ENCODE measurements around the gene AFAP1L1.

The AFAP1L1 gene

DNA sequence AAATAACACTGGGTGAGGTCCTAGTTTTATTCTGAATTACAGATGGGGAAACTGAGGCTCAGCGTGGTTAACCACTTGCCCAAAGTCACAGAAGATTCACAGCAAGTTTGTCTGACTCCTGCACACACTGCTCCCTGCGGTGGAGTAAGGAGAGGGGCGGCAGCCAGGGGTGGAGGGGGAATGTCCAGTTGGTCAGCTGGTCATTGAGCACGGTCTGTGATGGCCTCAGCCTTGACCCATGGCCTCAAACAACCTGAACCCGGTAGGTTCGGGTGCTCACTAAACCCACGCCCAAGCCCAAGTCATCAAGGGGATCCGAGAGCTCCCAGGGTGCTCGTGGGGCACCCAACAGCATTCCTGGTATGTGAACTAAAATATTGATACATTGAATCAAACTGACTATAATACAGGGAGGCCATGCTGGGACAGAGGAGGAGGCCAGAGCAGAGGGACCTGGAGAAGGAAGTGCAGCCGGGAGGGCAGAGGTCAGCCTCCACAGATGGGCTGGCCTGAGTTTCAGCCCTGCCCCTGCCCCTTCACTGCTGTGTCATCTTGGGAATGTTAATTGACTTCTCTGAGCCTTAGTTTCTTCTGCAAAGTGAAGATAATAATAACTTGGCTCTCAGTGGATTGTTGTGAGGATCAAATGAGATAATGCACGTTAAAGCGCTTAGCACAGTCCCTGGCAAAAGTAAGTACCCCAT, 111.0 kb downstream of the AFAP1L1 start:
- ATAC-seq: no peak
- TF ChIP-seq ESRRG (CRISPR knock-in tag; IDR thresholded peaks at IDR 0.05) (no peak), GLIS3 (CRISPR knock-in tag; IDR thresholded peaks at IDR 0.05) (no peak), OSR1 (CRISPR knock-in tag; IDR thresholded peaks at IDR 0.05) (no peak), RARB (CRISPR knock-in tag; IDR thresholded peaks at IDR 0.05) (no peak), ZNF70 (CRISPR knock-in tag; IDR thresholded peaks at IDR 0.05) (no peak), TOX (CRISPR knock-in tag; IDR thresholded peaks at IDR 0.05; ENCODE audit: borderline replicate concordance) (no peak), TCF4 (CRISPR knock-in tag; IDR thresholded peaks at IDR 0.05; ENCODE audit: borderline replicate concordance) (no peak), CSRNP3 (CRISPR knock-in tag; IDR thresholded peaks at IDR 0.05) (no peak), ZC3H10 (CRISPR knock-in tag; IDR thresholded peaks at IDR 0.05) (no peak), ZNF8 (CRISPR knock-in tag; IDR thresholded peaks at IDR 0.05) (no peak), PPARA (CRISPR knock-in tag; IDR thresholded peaks at IDR 0.05; ENCODE audit: borderline replicate concordance) (no peak), ZFP3 (CRISPR knock-in tag; IDR thresholded peaks at IDR 0.05) (no peak), SNAI2 (CRISPR knock-in tag; IDR thresholded peaks at IDR 0.05) (no peak), POU6F1 (CRISPR knock-in tag; IDR thresholded peaks at IDR 0.05; ENCODE audit: borderline replicate concordance, low read depth) (no peak), ISL1 (CRISPR knock-in tag; IDR thresholded peaks at IDR 0.05) (no peak), ZNF565 (CRISPR knock-in tag; conservative IDR thresholded peaks at IDR 0.05; ENCODE audit: low read depth) (no peak)
- TF ChIP-seq, protein P1, sequence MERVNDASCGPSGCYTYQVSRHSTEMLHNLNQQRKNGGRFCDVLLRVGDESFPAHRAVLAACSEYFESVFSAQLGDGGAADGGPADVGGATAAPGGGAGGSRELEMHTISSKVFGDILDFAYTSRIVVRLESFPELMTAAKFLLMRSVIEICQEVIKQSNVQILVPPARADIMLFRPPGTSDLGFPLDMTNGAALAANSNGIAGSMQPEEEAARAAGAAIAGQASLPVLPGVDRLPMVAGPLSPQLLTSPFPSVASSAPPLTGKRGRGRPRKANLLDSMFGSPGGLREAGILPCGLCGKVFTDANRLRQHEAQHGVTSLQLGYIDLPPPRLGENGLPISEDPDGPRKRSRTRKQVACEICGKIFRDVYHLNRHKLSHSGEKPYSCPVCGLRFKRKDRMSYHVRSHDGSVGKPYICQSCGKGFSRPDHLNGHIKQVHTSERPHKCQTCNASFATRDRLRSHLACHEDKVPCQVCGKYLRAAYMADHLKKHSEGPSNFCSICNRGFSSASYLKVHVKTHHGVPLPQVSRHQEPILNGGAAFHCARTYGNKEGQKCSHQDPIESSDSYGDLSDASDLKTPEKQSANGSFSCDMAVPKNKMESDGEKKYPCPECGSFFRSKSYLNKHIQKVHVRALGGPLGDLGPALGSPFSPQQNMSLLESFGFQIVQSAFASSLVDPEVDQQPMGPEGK (CRISPR knock-in tag; IDR thresholded peaks at IDR 0.05; ENCODE audit: borderline replicate concordance): no peak
- TF ChIP-seq, protein P2, sequence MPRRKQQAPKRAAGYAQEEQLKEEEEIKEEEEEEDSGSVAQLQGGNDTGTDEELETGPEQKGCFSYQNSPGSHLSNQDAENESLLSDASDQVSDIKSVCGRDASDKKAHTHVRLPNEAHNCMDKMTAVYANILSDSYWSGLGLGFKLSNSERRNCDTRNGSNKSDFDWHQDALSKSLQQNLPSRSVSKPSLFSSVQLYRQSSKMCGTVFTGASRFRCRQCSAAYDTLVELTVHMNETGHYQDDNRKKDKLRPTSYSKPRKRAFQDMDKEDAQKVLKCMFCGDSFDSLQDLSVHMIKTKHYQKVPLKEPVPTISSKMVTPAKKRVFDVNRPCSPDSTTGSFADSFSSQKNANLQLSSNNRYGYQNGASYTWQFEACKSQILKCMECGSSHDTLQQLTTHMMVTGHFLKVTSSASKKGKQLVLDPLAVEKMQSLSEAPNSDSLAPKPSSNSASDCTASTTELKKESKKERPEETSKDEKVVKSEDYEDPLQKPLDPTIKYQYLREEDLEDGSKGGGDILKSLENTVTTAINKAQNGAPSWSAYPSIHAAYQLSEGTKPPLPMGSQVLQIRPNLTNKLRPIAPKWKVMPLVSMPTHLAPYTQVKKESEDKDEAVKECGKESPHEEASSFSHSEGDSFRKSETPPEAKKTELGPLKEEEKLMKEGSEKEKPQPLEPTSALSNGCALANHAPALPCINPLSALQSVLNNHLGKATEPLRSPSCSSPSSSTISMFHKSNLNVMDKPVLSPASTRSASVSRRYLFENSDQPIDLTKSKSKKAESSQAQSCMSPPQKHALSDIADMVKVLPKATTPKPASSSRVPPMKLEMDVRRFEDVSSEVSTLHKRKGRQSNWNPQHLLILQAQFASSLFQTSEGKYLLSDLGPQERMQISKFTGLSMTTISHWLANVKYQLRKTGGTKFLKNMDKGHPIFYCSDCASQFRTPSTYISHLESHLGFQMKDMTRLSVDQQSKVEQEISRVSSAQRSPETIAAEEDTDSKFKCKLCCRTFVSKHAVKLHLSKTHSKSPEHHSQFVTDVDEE (CRISPR knock-in tag; IDR thresholded peaks at IDR 0.05): no peak

GRCh38 chr5:149383399-149383798, 111.7 kb downstream of the AFAP1L1 start:
- no peak for TF ChIP-seq TCF4 (CRISPR knock-in tag; IDR thresholded peaks at IDR 0.05; ENCODE audit: borderline replicate concordance)
- no peak for TF ChIP-seq SNAI2 (CRISPR knock-in tag; IDR thresholded peaks at IDR 0.05)
- no peak for TF ChIP-seq OSR1 (CRISPR knock-in tag; IDR thresholded peaks at IDR 0.05)
- no peak for TF ChIP-seq ZC3H10 (CRISPR knock-in tag; IDR thresholded peaks at IDR 0.05)
- TF ChIP-seq GLIS3 (CRISPR knock-in tag; IDR thresholded peaks at IDR 0.05): no peak
- no peak for TF ChIP-seq CSRNP3 (CRISPR knock-in tag; IDR thresholded peaks at IDR 0.05)
- no peak for TF ChIP-seq PPARA (CRISPR knock-in tag; IDR thresholded peaks at IDR 0.05; ENCODE audit: borderline replicate concordance)
- TF ChIP-seq RARB (CRISPR knock-in tag; IDR thresholded peaks at IDR 0.05): no peak
- no peak for ATAC-seq

GRCh38 chr5:149386166-149386565, 114.5 kb downstream of the AFAP1L1 start:
- no peak for ATAC-seq
- TF ChIP-seq ZFP3 (CRISPR knock-in tag; IDR thresholded peaks at IDR 0.05) (no peak), SNAI2 (CRISPR knock-in tag; IDR thresholded peaks at IDR 0.05) (no peak), ZC3H10 (CRISPR knock-in tag; IDR thresholded peaks at IDR 0.05) (no peak), ESRRG (CRISPR knock-in tag; IDR thresholded peaks at IDR 0.05) (no peak), TCF4 (CRISPR knock-in tag; IDR thresholded peaks at IDR 0.05; ENCODE audit: borderline replicate concordance) (no peak), RARB (CRISPR knock-in tag; IDR thresholded peaks at IDR 0.05) (no peak), GLIS3 (CRISPR knock-in tag; IDR thresholded peaks at IDR 0.05) (no peak), BACH2 (CRISPR knock-in tag; IDR thresholded peaks at IDR 0.05; ENCODE audit: borderline replicate concordance) (no peak), TOX (CRISPR knock-in tag; IDR thresholded peaks at IDR 0.05; ENCODE audit: borderline replicate concordance) (no peak), ZNF8 (CRISPR knock-in tag; IDR thresholded peaks at IDR 0.05) (no peak), POU6F1 (CRISPR knock-in tag; IDR thresholded peaks at IDR 0.05; ENCODE audit: borderline replicate concordance, low read depth) (no peak), ARNTL (CRISPR knock-in tag; IDR thresholded peaks at IDR 0.05; ENCODE audit: borderline replicate concordance, low read depth) (no peak), ZNF70 (CRISPR knock-in tag; IDR thresholded peaks at IDR 0.05) (no peak), PPARA (CRISPR knock-in tag; IDR thresholded peaks at IDR 0.05; ENCODE audit: borderline replicate concordance) (no peak), OSR1 (CRISPR knock-in tag; IDR thresholded peaks at IDR 0.05) (no peak), ZNF565 (CRISPR knock-in tag; conservative IDR thresholded peaks at IDR 0.05; ENCODE audit: low read depth) (no peak), ZFP30 (CRISPR knock-in tag; IDR thresholded peaks at IDR 0.05) (no peak)
- TF ChIP-seq, protein P1 (CRISPR knock-in tag; IDR thresholded peaks at IDR 0.05; ENCODE audit: borderline replicate concordance): no peak
